Uterus (tissue), 4 donors: ENCODE measurements around the gene GSS. TPM values are rescaled to one million over a fixed set of nuclear protein-coding genes. Genes with fewer than 3 reads are reported as not detected.

ENCODE experiments used
- DNase-seq, 2 donors: peaks; one replicate each; pipeline ENCODE4 v3.0.0-alpha.2; 2019 to 2020
- H3K27ac ChIP-seq, 2 donors: fragments of 200-600 bp; sonication (generic); 1 replicate in 1 of 2; 2 replicates in 1 of 2; pipeline ENCODE4 v1.5.1; 2016 to 2018
- H3K27me3 ChIP-seq, 2 donors: fragments of 200-600 bp; sonication (generic); one replicate each; pipeline ENCODE4 v1.5.1; 2018 to 2019; ENCODE audit warnings: control low read depth in 1 of 2
- H3K36me3 ChIP-seq, 2 donors: fragments of 200-600 bp; sonication (generic); one replicate each; pipeline ENCODE4 v1.5.1; 2019; ENCODE audit warnings: control low read depth in 1 of 2
- H3K4me1 ChIP-seq, 2 donors: fragments of 200-600 bp; sonication (generic); one replicate each; pipeline ENCODE4 v1.5.1; 2018 to 2019; ENCODE audit warnings: control low read depth in 1 of 2
- H3K4me3 ChIP-seq, 2 donors: fragments of 200-600 bp; sonication (generic); 1 replicate in 1 of 2; 2 replicates in 1 of 2; pipeline ENCODE4 v1.5.1; 2018 to 2019; ENCODE audit warnings: mild to moderate bottlenecking in 1 of 2
- H3K9me3 ChIP-seq, 2 donors: fragments of 200-600 bp; sonication (generic); one replicate each; pipeline ENCODE4 v1.5.1; 2019; ENCODE audit warnings: control low read depth in 1 of 2
- POLR2A ChIP-seq, 2 donors: fragments of 450-650 bp; IDR thresholded peaks; one replicate each; pipeline ENCODE4 v1.6.1; 2016; ENCODE audit warnings: antibody characterized with exemption in 2 of 2, mild to moderate bottlenecking in 1 of 2, moderate library complexity in 1 of 2
- intact Hi-C: fragments of 100-400 bp; cut with DNase I; formaldehyde crosslinking; loops from one replicate; pipeline ENCODE4 v1.15.1; 2023; ENCODE audit warnings: low total_unique reads
- total RNA-seq, 4 donors: library from RNA; depleted of rRNA in 3 of 4; stranded (reverse); fragments of >200 nt in 3 of 4; gene quantifications; one replicate each; pipeline versions ENCODE4 v1.1.0 to v1.2.4, GENCODE V29; 2014 to 2023
- TF ChIP-seq, protein P1 (sequence below), 4 experiments: fragments of 200-600 bp in 2 of 4; fragments of 450-650 bp in 2 of 4; sonication (generic) in 2 of 4; IDR thresholded peaks; one replicate each; pipeline ENCODE4 v1.5.1; 2016 to 2019; ENCODE audit warnings: antibody characterized with exemption in 4 of 4, mild to moderate bottlenecking in 2 of 4, moderate library complexity in 1 of 4
- donor health status: DM: yes; HTN: yes; CAD: no.

GSS gene
- total RNA-seq, 4 donors from 2014 or later, result 3.8 to 47.2 (median 16.5) TPM

GRCh38 chr20:34931771-34932170 lies 23.8 kb downstream of the GSS start:
- no peak overlapping the region for H3K4me3 ChIP-seq
- H3K4me1 ChIP-seq, result no peaks in the 10 kb centered on the region
- no peaks in the 10 kb centered on the region for H3K36me3 ChIP-seq
- H3K9me3 ChIP-seq, result no peaks in the 10 kb centered on the region
- intact Hi-C loops, result no loop called here
- H3K27me3 ChIP-seq, result no peaks in the 10 kb centered on the region
- no peak overlapping the region for H3K27ac ChIP-seq
- TF ChIP-seq POLR2A (IDR thresholded peaks at IDR 0.05), result no peak
- TF ChIP-seq, protein P1, sequence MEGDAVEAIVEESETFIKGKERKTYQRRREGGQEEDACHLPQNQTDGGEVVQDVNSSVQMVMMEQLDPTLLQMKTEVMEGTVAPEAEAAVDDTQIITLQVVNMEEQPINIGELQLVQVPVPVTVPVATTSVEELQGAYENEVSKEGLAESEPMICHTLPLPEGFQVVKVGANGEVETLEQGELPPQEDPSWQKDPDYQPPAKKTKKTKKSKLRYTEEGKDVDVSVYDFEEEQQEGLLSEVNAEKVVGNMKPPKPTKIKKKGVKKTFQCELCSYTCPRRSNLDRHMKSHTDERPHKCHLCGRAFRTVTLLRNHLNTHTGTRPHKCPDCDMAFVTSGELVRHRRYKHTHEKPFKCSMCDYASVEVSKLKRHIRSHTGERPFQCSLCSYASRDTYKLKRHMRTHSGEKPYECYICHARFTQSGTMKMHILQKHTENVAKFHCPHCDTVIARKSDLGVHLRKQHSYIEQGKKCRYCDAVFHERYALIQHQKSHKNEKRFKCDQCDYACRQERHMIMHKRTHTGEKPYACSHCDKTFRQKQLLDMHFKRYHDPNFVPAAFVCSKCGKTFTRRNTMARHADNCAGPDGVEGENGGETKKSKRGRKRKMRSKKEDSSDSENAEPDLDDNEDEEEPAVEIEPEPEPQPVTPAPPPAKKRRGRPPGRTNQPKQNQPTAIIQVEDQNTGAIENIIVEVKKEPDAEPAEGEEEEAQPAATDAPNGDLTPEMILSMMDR (IDR thresholded peaks at IDR 0.05), result no peak
- no peak for DNase-seq

GRCh38 chr20:34928411-34928810 lies 27.2 kb downstream of the GSS start:
- Histone ChIP-seq H3K9me3 (no peaks in the 10 kb centered on the region), H3K27me3 (no peaks in the 10 kb centered on the region), H3K27ac (no peak overlapping the region), H3K4me1 (no peaks in the 10 kb centered on the region), H3K36me3 (no peaks in the 10 kb centered on the region), H3K4me3 (no peak overlapping the region)
- TF ChIP-seq POLR2A (IDR thresholded peaks at IDR 0.05), result no peak
- TF ChIP-seq, protein P1 (IDR thresholded peaks at IDR 0.05), result no peak
- no peak for DNase-seq
- intact Hi-C loops, result no loop called here

- no peak overlapping the region for H3K27ac ChIP-seq
- H3K27me3 ChIP-seq, result no peaks in the 10 kb centered on the region
- intact Hi-C loops, result no loop called here
- no peak overlapping the region for H3K4me3 ChIP-seq
- H3K36me3 ChIP-seq, result no peaks in the 10 kb centered on the region
- no peak for TF ChIP-seq POLR2A (IDR thresholded peaks at IDR 0.05)
- TF ChIP-seq, protein P1 (IDR thresholded peaks at IDR 0.05), result no peak
- DNase-seq, result no peak
- no peaks in the 10 kb centered on the region for H3K4me1 ChIP-seq
- H3K9me3 ChIP-seq, result no peaks in the 10 kb centered on the region
These were observed 27.9 kb downstream of the GSS start for GRCh38 chr20:34927736-34928135.

DNA sequence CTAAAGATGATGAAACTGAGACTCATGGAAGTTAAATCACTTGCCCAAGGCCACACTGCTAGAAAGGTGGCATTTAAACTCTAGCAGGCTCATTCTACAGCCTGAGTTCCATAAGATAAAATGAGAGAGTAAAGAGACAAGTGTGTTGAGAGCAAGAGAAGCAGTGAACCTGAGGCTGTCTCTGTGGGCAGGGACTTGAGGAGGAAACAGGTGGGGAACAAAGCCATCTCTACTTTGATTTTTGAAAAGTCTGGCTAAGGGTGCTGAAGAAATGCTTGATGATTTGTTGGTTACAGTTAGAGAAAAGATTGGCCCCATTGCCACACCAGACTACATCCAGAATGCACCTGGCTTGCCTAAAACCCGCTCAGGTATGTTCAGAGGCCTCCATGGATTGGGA lies 29.0 kb downstream of the GSS start:
- no peaks in the 10 kb centered on the region for H3K36me3 ChIP-seq
- no peak for TF ChIP-seq POLR2A (IDR thresholded peaks at IDR 0.05)
- TF ChIP-seq, protein P1 (IDR thresholded peaks at IDR 0.05), result no peak
- H3K9me3 ChIP-seq, result no peaks in the 10 kb centered on the region
- no peak overlapping the region for H3K4me3 ChIP-seq
- no peak for DNase-seq
- intact Hi-C loops, result no loop called here
- H3K27ac ChIP-seq, result no peak overlapping the region
- H3K4me1 ChIP-seq, result no peaks in the 10 kb centered on the region
- no peaks in the 10 kb centered on the region for H3K27me3 ChIP-seq

DNA sequence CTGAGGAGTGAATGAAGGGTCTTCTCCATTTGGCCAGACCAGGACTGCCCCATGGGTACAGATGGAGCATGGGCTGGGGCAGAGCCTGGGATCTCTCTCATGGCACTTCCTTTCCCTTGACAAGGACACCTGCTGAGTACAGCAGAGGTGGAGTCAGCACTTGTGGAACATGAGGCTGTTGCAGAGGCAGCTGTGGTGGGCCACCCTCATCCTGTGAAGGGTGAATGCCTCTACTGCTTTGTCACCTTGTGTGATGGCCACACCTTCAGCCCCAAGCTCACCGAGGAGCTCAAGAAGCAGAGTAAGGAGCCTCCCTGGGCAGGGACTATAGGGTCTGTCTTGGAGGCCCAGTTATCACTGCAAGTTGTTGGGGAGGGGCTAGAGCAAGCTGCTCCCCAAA lies 29.6 kb downstream of the GSS start:
- H3K4me3 ChIP-seq, result no peak overlapping the region
- intact Hi-C loops, result no loop called here
- H3K27ac ChIP-seq, result no peak overlapping the region
- TF ChIP-seq POLR2A (IDR thresholded peaks at IDR 0.05), result no peak
- TF ChIP-seq, protein P1 (IDR thresholded peaks at IDR 0.05), result no peak
- no peaks in the 10 kb centered on the region for H3K36me3 ChIP-seq
- DNase-seq, result no peak
- no peaks in the 10 kb centered on the region for H3K4me1 ChIP-seq
- no peaks in the 10 kb centered on the region for H3K9me3 ChIP-seq
- no peaks in the 10 kb centered on the region for H3K27me3 ChIP-seq
